ENCODE results near the gene NCKAP5.

Gene NCKAP5

GRCh38 chr2:133374781-133375180 lies 193.5 kb downstream of the NCKAP5 start:
- DNase-seq = no peak

GRCh38 chr2:133371286-133371685 lies 197.0 kb downstream of the NCKAP5 start:
- no peak for DNase-seq

GRCh38 chr2:133369901-133370658 lies 198.2 kb downstream of the NCKAP5 start:
- no peak for DNase-seq

- DNase-seq = no peak
Measured at GRCh38 chr2:133365117-133365516, 203.1 kb downstream of the NCKAP5 start.

- no peak for DNase-seq
Measured at GRCh38 chr2:133364636-133365035, 203.6 kb downstream of the NCKAP5 start.

- DNase-seq = no peak
Measured at GRCh38 chr2:133363884-133364283, 204.4 kb downstream of the NCKAP5 start.

GRCh38 chr2:133362061-133362476 lies 206.2 kb downstream of the NCKAP5 start:
- no peak for DNase-seq

GRCh38 chr2:133360882-133361281 lies 207.4 kb downstream of the NCKAP5 start:
- no peak for DNase-seq

- no peak for DNase-seq
Measured at GRCh38 chr2:133360190-133360589, 208.1 kb downstream of the NCKAP5 start.

- no peak for DNase-seq
Measured at GRCh38 chr2:133352719-133353118, 215.5 kb downstream of the NCKAP5 start.

GRCh38 chr2:133346654-133347053 lies 221.6 kb downstream of the NCKAP5 start:
- no peak for DNase-seq

GRCh38 chr2:133345638-133346037 lies 222.6 kb downstream of the NCKAP5 start:
- DNase-seq = no peak

GRCh38 chr2:133344849-133345248 lies 223.4 kb downstream of the NCKAP5 start:
- no peak for DNase-seq

- DNase-seq = no peak
Measured at GRCh38 chr2:133343018-133343352, 225.3 kb downstream of the NCKAP5 start.

GRCh38 chr2:133342286-133343017 lies 225.8 kb downstream of the NCKAP5 start:
- no peak for DNase-seq

- no peak for DNase-seq
Measured at GRCh38 chr2:133341575-133341974, 226.7 kb downstream of the NCKAP5 start.

- DNase-seq = no peak
Measured at GRCh38 chr2:133338224-133338623, 230.0 kb downstream of the NCKAP5 start.

GRCh38 chr2:133334923-133335322 lies 233.3 kb downstream of the NCKAP5 start:
- DNase-seq = no peak

GRCh38 chr2:133333181-133333580 lies 235.1 kb downstream of the NCKAP5 start:
- no peak for DNase-seq

GRCh38 chr2:133331436-133331835 lies 236.8 kb downstream of the NCKAP5 start:
- no peak for DNase-seq

GRCh38 chr2:133326652-133327397 lies 241.4 kb downstream of the NCKAP5 start:
- DNase-seq = no peak

GRCh38 chr2:133324150-133324561 lies 244.1 kb downstream of the NCKAP5 start:
- DNase-seq = no peak

- no peak for DNase-seq
Measured at GRCh38 chr2:133322909-133323308, 245.4 kb downstream of the NCKAP5 start.

GRCh38 chr2:133317178-133317577 lies 251.1 kb downstream of the NCKAP5 start:
- no peak for DNase-seq

All from activated naive CD4-positive, alpha-beta T cell treated with Interleukin-2 at 50 U/mL for 16 hours (primary cell).